Effector memory CD4-positive, alpha-beta T cell (primary cell): ENCODE results near the gene ST3GAL6.

Experiments
- DNase-seq, 3 donors: peaks; one replicate each; pipeline ENCODE4 v3.0.0-alpha.2; 2020
- H3K27ac ChIP-seq: 2 replicates; pipeline ENCODE4 v1.7.0; 2013; ENCODE audit warnings: mild to moderate bottlenecking, low read length, moderate library complexity; ENCODE audit not compliant: insufficient read depth, poor library complexity, severe bottlenecking
- H3K27me3 ChIP-seq: replicated peaks from 2 replicates; pipeline ENCODE4 v1.7.0; 2013; ENCODE audit warnings: mild to moderate bottlenecking, low read length; ENCODE audit not compliant: insufficient read depth, control insufficient read depth, poor library complexity, severe bottlenecking
- H3K36me3 ChIP-seq: 2 replicates; pipeline ENCODE4 v1.7.0; 2013; ENCODE audit warnings: mild to moderate bottlenecking, low read length, moderate library complexity; ENCODE audit not compliant: control insufficient read depth, insufficient read depth
- H3K4me1 ChIP-seq: 2 replicates; pipeline ENCODE4 v1.7.0; 2013; ENCODE audit warnings: low read length, mild to moderate bottlenecking; ENCODE audit not compliant: control insufficient read depth, insufficient read depth, poor library complexity, severe bottlenecking
- H3K4me3 ChIP-seq: 2 replicates; pipeline ENCODE4 v1.7.0; 2013; ENCODE audit warnings: low read length, low read depth, mild to moderate bottlenecking; ENCODE audit not compliant: insufficient read depth, poor library complexity, severe bottlenecking
- H3K9me3 ChIP-seq: 2 replicates; pipeline ENCODE4 v1.7.0; 2013; ENCODE audit warnings: mild to moderate bottlenecking, low read length, moderate library complexity; ENCODE audit not compliant: control insufficient read depth
- total RNA-seq, 3 donors: gene quantifications; one replicate each; lab custom pipeline; 2026; lab: John Stamatoyannopoulos, UW

Gene ST3GAL6
- 0 to 0.19 (median 0) reads per million in 3 donors for total RNA-seq

DNA sequence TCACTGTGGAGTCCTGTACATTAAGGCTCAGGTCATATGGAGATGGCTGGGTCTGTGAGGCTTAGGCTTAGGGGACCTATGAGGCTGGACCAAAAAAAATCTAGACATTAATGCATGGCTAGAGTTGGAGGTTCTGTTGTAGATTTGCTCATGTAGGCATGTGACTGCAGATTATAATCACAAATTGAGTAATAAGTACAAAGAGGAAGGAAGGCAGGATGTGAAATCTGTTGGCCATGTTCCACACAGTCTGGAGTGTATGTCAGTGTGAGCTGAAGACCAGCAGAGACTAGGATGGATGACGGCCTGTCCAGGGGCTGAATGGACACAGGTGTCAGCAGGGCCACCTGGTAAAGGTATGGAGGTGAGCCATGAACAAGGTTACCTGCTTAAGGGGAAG, at the start of gene ST3GAL6:
Gene ST3GAL6, plus strand, starts transcription at position 265 of the 400 bp plus-strand sequence. CDS start 5,101 bp downstream, outside the sequence.
- Histone ChIP-seq H3K4me3 (no peak within 1 kb of the TSS), H3K36me3 (no peaks in the 10 kb centered on the region), H3K27ac (no peak within 1 kb of the TSS), H3K4me1 (no peaks in the 10 kb centered on the region), H3K9me3 (no peaks in the 10 kb centered on the region), H3K27me3 (no peaks in the 10 kb centered on the region)
- no peak for DNase-seq

DNA sequence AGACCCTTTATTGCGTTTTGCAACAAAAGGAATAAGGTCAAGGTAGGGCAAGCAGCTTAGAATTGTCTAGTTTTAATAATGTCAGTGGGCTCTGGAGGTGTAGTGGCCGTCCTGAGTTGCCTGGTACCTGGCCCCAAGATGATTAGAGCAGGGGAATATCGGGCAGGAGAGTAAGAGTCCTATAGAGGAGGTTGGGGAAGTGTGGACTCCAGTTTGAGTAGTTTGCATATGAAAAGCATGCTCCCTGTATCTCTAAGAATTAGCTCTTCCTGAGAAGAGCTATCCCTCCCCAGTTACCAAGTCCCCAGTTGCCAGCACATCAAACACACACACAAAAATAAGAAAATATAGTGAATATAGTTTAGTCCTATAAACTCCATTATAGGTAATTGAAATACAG, 49.2 kb upstream of the ST3GAL6 start:
- Histone ChIP-seq H3K4me1 (no peaks in the 10 kb centered on the region), H3K36me3 (no peaks in the 10 kb centered on the region), H3K27ac (no peak overlapping the region), H3K4me3 (no peak overlapping the region), H3K27me3 (no peaks in the 10 kb centered on the region), H3K9me3 (no peaks in the 10 kb centered on the region)
- DNase-seq = no peak

- H3K9me3 ChIP-seq = no peaks in the 10 kb centered on the region
- no peaks in the 10 kb centered on the region for H3K27me3 ChIP-seq
- no peak for DNase-seq
- no peak overlapping the region for H3K27ac ChIP-seq
- H3K36me3 ChIP-seq = no peaks in the 10 kb centered on the region
- no peaks in the 10 kb centered on the region for H3K4me1 ChIP-seq
- no peak overlapping the region for H3K4me3 ChIP-seq
Observed at GRCh38 chr3:98717584-98717983, 45.6 kb upstream of the ST3GAL6 start.

DNA sequence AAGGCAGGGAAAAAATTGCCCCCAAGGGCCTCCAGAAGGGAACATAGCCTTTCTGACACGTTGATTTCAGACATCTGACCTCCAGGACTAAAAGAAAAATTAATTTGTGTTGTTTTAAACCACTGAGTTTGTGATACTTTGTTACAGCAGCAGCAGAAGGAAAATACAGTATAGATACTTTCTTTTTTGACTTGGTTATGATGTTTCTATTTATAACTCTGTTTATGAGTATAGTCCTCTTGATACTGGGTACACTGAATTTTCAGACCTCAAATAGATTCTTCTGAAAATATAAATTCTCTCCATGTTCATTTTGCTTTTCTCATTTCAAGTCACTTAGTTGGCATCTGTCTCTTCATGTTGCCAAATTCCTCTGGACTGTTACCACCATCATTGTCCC, 44.4 kb upstream of the ST3GAL6 start:
- H3K9me3 ChIP-seq = no peaks in the 10 kb centered on the region
- no peak for DNase-seq
- H3K4me3 ChIP-seq = no peak overlapping the region
- H3K27ac ChIP-seq = no peak overlapping the region
- H3K27me3 ChIP-seq = no peaks in the 10 kb centered on the region
- H3K4me1 ChIP-seq = no peaks in the 10 kb centered on the region
- H3K36me3 ChIP-seq = no peaks in the 10 kb centered on the region

DNA sequence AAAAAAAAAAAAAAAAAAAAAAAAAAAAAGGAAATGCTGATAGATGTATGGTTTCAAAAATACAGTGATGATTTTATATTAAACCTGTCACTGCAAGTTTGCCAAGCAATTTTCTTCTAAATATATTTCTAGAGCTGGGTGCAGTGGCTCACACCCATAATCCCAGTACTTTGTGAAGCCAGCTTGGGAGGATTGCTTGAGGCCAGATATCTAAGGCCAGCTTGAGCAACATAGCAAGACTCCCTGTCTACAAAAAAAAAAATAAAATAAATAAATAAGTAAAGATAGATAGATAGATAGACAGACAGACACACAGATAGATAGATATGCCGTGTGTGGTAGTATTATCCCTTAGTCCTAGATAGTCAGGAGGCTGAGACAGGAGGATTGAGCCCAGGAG, 41.4 kb upstream of the ST3GAL6 start:
- Histone ChIP-seq H3K27ac (no peak overlapping the region), H3K27me3 (no peaks in the 10 kb centered on the region), H3K4me3 (no peak overlapping the region), H3K9me3 (no peaks in the 10 kb centered on the region), H3K36me3 (no peaks in the 10 kb centered on the region), H3K4me1 (no peaks in the 10 kb centered on the region)
- no peak for DNase-seq

- Histone ChIP-seq H3K4me1 (no peaks in the 10 kb centered on the region), H3K27me3 (no peaks in the 10 kb centered on the region), H3K9me3 (no peaks in the 10 kb centered on the region), H3K36me3 (no peaks in the 10 kb centered on the region), H3K27ac (no peak overlapping the region), H3K4me3 (no peak overlapping the region)
- no peak for DNase-seq
Observed at GRCh38 chr3:98722389-98722788, 40.8 kb upstream of the ST3GAL6 start.

DNA sequence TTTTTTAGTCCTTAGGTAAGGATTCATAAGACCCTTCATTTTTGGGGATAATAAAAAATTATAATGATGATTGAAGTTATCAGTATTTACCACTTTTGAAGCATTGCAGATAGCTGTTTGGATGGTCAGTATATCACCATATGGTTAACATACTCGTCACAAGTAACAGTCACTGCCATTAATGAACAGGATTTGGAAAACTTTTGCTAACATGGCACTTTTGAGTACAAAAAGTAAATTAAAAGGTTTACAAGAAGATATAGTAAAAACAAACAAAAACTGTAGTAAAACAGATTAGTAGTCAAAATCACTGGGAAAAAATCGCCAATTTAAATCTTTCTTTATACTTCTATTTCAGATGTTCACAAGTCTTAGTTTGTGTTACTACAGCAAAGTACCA, 37.8 kb upstream of the ST3GAL6 start:
- Histone ChIP-seq H3K4me1 (no peaks in the 10 kb centered on the region), H3K9me3 (no peaks in the 10 kb centered on the region), H3K4me3 (no peak overlapping the region), H3K27me3 (peaks cover 3% of the 10 kb centered on the region), H3K27ac (no peak overlapping the region), H3K36me3 (no peaks in the 10 kb centered on the region)
- no peak for DNase-seq

DNA sequence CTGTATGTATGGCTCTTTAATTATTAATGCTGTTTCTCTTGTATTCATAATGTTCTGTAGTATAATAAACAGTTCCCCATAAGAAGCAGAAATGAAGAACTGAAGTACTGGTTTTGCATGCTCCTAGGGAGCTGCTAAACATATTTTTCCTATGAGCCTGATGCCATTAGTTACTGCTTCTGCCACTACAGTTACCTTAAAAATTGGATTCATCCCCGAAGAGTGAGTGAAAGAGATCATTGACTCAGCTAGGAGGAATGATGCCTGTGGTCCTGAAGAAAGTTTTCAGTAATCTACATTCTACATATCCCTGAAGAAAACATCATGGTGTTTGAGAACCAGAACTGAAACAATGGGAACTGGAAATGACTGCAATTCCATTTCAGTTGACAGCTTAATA, 37.1 kb upstream of the ST3GAL6 start:
- Histone ChIP-seq H3K9me3 (no peaks in the 10 kb centered on the region), H3K27ac (no peak overlapping the region), H3K27me3 (peaks cover 4% of the 10 kb centered on the region), H3K36me3 (no peaks in the 10 kb centered on the region), H3K4me3 (no peak overlapping the region), H3K4me1 (no peaks in the 10 kb centered on the region)
- DNase-seq = no peak

DNA sequence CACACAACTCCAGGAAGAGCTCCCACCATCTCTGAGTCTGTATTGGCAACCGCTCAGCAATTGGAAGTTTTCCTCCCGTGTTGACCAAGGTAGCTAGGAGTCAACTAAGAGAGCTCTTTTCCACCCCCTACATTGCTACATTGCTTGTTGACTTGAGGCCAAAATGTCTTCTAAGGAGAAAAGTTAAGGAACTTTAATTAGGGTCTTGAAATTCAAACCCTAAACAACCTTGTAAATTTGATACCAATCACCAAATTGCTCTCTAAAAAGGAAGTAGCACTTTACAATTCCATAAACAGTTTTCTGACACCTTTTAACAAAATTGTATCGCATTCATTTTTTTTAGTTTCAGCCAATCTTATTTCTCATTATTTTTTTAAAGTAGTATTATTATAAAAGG, 35.5 kb upstream of the ST3GAL6 start:
- no peaks in the 10 kb centered on the region for H3K36me3 ChIP-seq
- no peak for DNase-seq
- H3K9me3 ChIP-seq = no peaks in the 10 kb centered on the region
- peaks cover 11% of the 10 kb centered on the region for H3K27me3 ChIP-seq
- H3K27ac ChIP-seq = no peak overlapping the region
- no peak overlapping the region for H3K4me3 ChIP-seq
- H3K4me1 ChIP-seq = peaks cover 4% of the 10 kb centered on the region

DNA sequence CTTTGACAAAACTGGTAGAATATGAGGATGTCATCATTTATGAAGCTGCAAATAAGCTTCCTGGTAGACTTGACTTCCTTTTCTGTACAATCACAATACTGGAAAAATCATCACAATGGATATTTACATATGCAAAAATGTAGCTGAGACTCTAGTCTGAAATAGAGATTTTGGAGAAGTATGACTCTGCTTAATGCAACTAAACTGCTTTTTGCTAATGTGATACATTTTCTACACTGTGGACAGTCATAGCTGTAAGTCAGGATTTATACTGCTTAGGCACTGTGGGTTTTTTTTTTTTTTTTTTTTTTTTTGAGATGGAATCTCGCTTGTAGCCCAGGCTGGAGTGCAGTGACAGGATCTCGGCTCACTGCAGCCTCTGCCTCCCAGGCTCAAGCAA, 34.5 kb upstream of the ST3GAL6 start:
- H3K9me3 ChIP-seq = no peaks in the 10 kb centered on the region
- DNase-seq = no peak
- no peak overlapping the region for H3K27ac ChIP-seq
- no peak overlapping the region for H3K4me3 ChIP-seq
- H3K36me3 ChIP-seq = no peaks in the 10 kb centered on the region
- peaks cover 13% of the 10 kb centered on the region for H3K4me1 ChIP-seq
- peaks cover 17% of the 10 kb centered on the region for H3K27me3 ChIP-seq

- no peaks in the 10 kb centered on the region for H3K36me3 ChIP-seq
- no peak overlapping the region for H3K4me3 ChIP-seq
- no peak for DNase-seq
- H3K27me3 ChIP-seq = peaks cover 17% of the 10 kb centered on the region
- no peaks in the 10 kb centered on the region for H3K9me3 ChIP-seq
- peaks cover 13% of the 10 kb centered on the region for H3K4me1 ChIP-seq
- no peak overlapping the region for H3K27ac ChIP-seq
Observed at GRCh38 chr3:98730338-98730737, 32.8 kb upstream of the ST3GAL6 start.
